ENCODE data around the gene ITGA3. TPM values are rescaled to one million over a fixed set of nuclear protein-coding genes. Genes with fewer than 3 reads are reported as not detected.

Gene ITGA3
- total RNA-seq, 1 donor from 2014 or later = 212 TPM

- no peak for TF ChIP-seq CTCF (IDR thresholded peaks at IDR 0.05)
- H3K27ac ChIP-seq = no peak overlapping the region
- intact Hi-C loops (cut with DNase I) = loop anchor here (5.0 kb wide), 1 partner anchor 62 kb away; no protein-coding TSS in a partner anchor
- peaks cover 18% of the 10 kb centered on the region for H3K4me1 ChIP-seq
- ATAC-seq = no peak
- no peak overlapping the region for H3K4me3 ChIP-seq
- H3K9me3 ChIP-seq = no peaks in the 10 kb centered on the region
- no peaks in the 10 kb centered on the region for H3K27me3 ChIP-seq
- no peak for DNase-seq
- no peaks in the 10 kb centered on the region for H3K36me3 ChIP-seq
These were observed 31.1 kb upstream of the ITGA3 start for GRCh38 chr17:50024808-50025207.

GRCh38 chr17:50026046-50026675 lies 29.7 kb upstream of the ITGA3 start:
- peaks cover 18% of the 10 kb centered on the region for H3K4me1 ChIP-seq
- no peaks in the 10 kb centered on the region for H3K27me3 ChIP-seq
- ATAC-seq (no peak), DNase-seq (no peak)
- no peaks in the 10 kb centered on the region for H3K36me3 ChIP-seq
- no peak overlapping the region for H3K27ac ChIP-seq
- H3K9me3 ChIP-seq = no peaks in the 10 kb centered on the region
- intact Hi-C loops (cut with DNase I) = loop anchor here (5.0 kb wide), 1 partner anchor 61 kb away; no protein-coding TSS in a partner anchor
- TF ChIP-seq CTCF (IDR thresholded peaks at IDR 0.05) = no peak
- H3K4me3 ChIP-seq = no peak overlapping the region

- Histone ChIP-seq H3K4me3 (peak overlapping the region; percentile 30), H3K4me1 (peaks cover 18% of the 10 kb centered on the region), H3K27ac (no peak overlapping the region), H3K36me3 (no peaks in the 10 kb centered on the region), H3K9me3 (no peaks in the 10 kb centered on the region), H3K27me3 (no peaks in the 10 kb centered on the region)
- ATAC-seq = peak; percentile 89
- TF ChIP-seq CTCF (IDR thresholded peaks at IDR 0.05) = peak; percentile 96
- intact Hi-C loops (cut with DNase I) = loop anchor here (5.0 kb wide), 1 partner anchor 60 kb away; no protein-coding TSS in a partner anchor
- peak; percentile 92 for DNase-seq
These were observed 29.1 kb upstream of the ITGA3 start for GRCh38 chr17:50026837-50027171.

GRCh38 chr17:50027172-50027880 lies 28.6 kb upstream of the ITGA3 start:
- peak; percentile 13 for TF ChIP-seq CTCF (IDR thresholded peaks at IDR 0.05)
- peaks cover 18% of the 10 kb centered on the region for H3K4me1 ChIP-seq
- ATAC-seq (peak; percentile 70), DNase-seq (peak; percentile 80)
- H3K27me3 ChIP-seq = no peaks in the 10 kb centered on the region
- no peaks in the 10 kb centered on the region for H3K36me3 ChIP-seq
- intact Hi-C loops (cut with DNase I) = loop anchor here (5.0 kb wide), 1 partner anchor 60 kb away; no protein-coding TSS in a partner anchor
- H3K27ac ChIP-seq = peak overlapping the region; percentile 60
- H3K4me3 ChIP-seq = peak overlapping the region; percentile 30
- no peaks in the 10 kb centered on the region for H3K9me3 ChIP-seq

GRCh38 chr17:50027881-50028735 lies 27.8 kb upstream of the ITGA3 start:
- DNase-seq (peak; percentile 79), ATAC-seq (peak; percentile 59)

More at GRCh38 chr17:50027881-50028735, 27.8 kb upstream of the ITGA3 start:
- H3K9me3 ChIP-seq = no peaks in the 10 kb centered on the region
- no peak for TF ChIP-seq CTCF (IDR thresholded peaks at IDR 0.05)
- peak overlapping the region; percentile 60 for H3K27ac ChIP-seq
- H3K27me3 ChIP-seq = no peaks in the 10 kb centered on the region
- H3K4me3 ChIP-seq = peak overlapping the region; percentile 30
- no peaks in the 10 kb centered on the region for H3K36me3 ChIP-seq
- peaks cover 15% of the 10 kb centered on the region for H3K4me1 ChIP-seq
- intact Hi-C loops (cut with DNase I) = loop anchor here (5.0 kb wide), 1 partner anchor 59 kb away; no protein-coding TSS in a partner anchor
